ENCODE data around the gene TCEANC.
"Not testable (repeated sequence)": the region's sequence is repeated elsewhere in the genome, so short reads cannot be mapped to it uniquely, and the experiment has no call there.

Gene TCEANC
- 1.2 to 5.3 (median 3.4) reads per million in 18 experiments for total RNA-seq

DNA sequence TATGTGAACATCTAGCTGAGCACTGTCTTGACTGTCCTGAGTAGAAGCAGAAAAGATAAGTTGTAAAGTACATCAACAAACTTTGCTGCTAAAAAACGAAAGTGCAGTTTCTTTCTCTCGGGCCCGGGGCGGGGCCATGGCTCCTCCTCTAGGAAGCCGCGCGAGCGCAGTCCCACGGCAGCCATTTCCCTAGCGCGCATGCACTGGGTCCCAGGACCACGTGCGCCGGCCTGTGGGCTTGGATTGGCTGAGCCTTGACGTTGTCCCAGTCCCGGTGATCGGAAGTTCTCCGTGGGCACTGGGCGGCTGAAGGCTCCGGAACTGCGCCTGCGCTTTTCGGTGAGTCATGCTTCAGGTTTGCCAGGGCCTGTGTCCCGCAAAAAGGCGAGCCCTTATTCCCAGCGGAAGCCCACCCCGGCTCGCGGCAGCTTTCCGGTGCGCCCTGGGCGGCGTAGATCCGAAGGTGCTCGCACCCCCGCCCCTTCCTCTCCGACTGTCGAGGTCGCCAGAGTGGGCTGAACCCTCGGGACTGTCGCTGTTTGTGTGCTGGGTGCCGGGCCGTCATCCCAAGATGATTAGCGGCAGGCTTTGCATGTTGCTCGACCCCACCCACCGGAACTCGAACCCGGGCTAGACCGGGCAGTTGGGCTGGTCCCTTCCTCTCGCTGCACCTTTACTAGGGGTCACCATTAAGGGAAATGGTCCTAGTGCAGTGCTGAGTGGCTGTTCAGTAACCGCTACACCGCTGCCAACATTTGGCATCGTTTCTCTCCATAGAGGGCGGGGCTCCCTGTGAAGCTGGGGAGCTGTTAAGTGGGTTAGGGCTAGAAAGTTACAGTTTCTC lies at the start of gene TCEANC:
TSS of gene TCEANC (plus strand) at position 292 of the 844 bp plus-strand sequence. CDS start 9,368 bp downstream, outside the sequence.
- DNase-seq: peak; percentile 93 to 96

GRCh38 chrX:13605611-13606010 lies 47.3 kb upstream of the TCEANC start:
- no peak for DNase-seq

- no peak for DNase-seq
Measured at GRCh38 chrX:13607331-13607995, 45.5 kb upstream of the TCEANC start.

GRCh38 chrX:13607996-13608365 lies 45.0 kb upstream of the TCEANC start:
- DNase-seq: no peak

GRCh38 chrX:13614154-13614553 lies 38.8 kb upstream of the TCEANC start:
- DNase-seq: no peak

DNA sequence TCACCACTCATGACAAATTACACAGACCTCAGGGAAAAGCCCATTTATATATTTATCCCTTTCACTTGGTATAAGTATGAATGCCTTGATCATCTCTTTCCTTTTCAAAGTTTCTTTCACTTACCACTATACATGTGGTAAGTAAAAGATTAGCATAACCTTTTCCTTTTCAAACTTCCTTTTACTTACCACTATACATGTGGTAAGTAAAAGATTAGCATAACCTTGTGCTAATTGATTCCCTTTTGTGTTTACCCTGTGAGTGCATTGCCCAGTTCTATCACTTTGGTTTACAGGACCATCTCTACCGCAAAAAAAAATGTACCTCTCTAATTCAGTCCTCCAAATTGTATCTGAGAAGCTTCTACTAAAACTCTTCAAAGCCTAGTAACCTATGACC lies 32.7 kb upstream of the TCEANC start:
- DNase-seq: no peak

DNA sequence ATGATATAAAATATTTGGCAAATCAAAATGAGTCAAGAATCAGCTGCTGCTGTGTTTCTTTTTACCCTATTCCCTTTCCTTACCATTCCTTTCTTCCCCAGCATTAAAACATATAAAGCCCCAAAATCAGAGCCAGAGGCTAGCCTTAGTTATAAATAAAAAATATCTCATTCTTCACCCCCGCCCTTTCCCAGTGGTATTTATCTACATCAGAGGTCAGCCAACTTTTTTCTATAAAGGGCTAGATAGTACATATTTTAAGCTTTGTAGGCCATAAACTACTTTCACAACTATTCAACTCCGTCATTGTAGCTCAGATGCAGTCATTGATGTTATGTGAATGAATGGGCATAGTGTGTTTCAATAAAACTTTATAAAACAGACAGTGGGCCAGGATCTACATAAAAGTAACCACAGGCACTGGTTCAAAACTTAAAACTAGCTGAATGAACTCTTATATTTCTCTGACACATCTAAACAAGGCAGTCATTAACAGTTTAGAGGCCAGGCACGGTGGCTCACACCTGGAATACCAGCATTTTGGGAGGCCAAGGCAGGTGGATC lies 30.5 kb upstream of the TCEANC start:
- no peak for DNase-seq

DNA sequence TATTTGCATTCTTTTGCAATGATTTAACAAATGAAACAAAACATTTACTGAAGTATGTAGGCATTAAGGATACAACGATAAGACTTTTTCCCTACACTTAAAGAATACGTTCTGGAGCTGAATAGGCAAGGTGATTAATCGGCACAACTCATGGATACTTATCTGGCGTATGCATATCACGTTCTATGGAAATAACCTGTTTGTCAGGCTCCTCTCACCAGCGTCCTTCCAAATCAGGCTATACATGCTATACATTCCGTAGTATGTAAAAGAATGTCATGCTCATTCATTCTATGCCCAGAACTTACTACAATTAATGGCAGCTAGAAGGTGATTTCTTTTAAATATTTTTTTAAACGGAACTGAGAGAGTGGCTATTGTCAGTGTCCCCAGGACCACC lies 25.6 kb upstream of the TCEANC start:
- DNase-seq: no peak

DNA sequence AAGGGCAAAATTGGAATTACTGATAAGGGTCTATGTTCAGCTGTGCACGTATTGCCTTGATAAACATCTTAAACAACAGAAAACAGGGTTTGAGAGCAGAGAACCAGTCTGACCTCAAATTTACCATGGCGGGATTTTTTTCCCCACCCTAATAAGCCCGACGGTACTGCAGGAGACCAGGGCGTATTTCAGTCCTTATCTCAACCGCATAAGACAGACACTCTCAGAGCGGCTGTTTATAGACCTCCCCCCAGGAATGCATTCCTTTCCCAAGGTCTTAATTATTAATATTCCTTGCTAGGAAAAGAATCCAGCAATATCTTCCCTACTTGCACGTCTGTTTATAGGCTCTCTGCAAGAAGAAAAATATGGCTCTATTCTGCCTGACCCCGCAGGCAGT lies 15.7 kb upstream of the TCEANC start:
- DNase-seq: not testable (repeated sequence)

- no peak for DNase-seq
Measured at GRCh38 chrX:13638021-13638420, 14.9 kb upstream of the TCEANC start.

GRCh38 chrX:13638826-13639225 lies 14.1 kb upstream of the TCEANC start:
- no peak for DNase-seq

- DNase-seq: not testable (repeated sequence)
Measured at GRCh38 chrX:13641684-13642083, 11.3 kb upstream of the TCEANC start.

- DNase-seq: no peak
Measured at GRCh38 chrX:13645464-13646153, 7.3 kb upstream of the TCEANC start.

DNA sequence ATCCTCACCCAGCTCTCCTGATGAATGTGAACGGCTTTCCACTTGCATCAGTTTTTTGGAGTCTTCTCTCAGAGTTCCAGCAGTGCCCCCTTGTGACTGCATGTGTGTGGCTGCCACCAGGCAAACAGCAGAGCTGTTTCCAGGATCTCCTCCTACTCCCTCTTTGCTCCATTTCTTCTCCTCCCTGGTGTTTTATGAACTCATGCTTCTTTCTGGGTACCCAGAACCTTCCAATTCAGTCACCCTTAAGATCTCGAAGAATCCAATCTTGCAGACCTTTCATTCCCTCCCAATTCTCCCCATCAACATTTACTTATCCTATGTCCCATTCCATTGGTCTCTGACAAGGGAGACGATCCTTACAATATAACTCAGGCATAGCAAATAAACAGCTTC lies 6.8 kb upstream of the TCEANC start:
- peak in 1 of 2 donors; percentile 60 for DNase-seq

GRCh38 chrX:13647709-13648212 lies 5.2 kb upstream of the TCEANC start:
- DNase-seq: peak; percentile 56 to 88

GRCh38 chrX:13648336-13648735 lies 4.6 kb upstream of the TCEANC start:
- peak; percentile 28 to 32 for DNase-seq

- no peak for DNase-seq
Measured at GRCh38 chrX:13649838-13650237, 3.1 kb upstream of the TCEANC start.

DNA sequence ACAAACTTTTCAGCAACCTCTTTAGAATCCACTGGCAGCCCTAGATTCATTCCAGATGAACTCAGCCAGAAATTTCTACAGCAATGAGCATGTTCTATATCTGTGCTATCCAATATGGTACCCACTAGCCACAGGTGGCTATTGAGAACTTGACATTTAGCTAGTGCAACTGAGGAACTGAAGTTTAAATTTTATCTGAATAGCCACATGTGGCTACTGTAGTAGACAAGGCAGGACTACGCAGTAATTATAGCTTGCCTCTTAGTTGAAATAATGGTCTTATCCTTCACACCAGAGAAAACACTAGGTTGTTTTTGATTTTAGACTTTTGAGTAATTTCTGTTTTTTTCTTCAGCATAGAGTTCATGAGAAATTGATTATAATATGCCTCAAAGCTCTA lies 2.6 kb upstream of the TCEANC start:
- no peak for DNase-seq

DNA sequence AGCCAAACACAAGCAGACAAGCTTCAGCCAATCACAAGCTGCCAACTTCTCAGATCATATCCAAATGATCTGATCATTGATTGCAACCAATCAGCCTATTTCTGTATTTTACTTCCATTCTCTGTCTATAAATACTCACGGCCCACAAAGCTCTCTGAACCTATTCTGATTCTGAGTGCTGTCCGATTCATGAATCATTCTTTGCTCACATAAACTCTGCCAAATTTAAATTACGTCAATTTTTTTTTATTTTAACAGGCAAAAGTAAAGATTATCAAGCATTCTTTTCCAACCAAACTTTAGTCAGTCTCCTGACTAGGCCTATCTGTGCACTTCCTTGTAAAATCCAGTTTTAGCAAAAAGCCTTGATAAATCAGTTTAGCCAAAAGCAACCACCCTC lies 1.8 kb upstream of the TCEANC start:
- DNase-seq: no peak

GRCh38 chrX:13652287-13652793 lies 601 bp upstream of the TCEANC start:
- DNase-seq: no peak

DNA sequence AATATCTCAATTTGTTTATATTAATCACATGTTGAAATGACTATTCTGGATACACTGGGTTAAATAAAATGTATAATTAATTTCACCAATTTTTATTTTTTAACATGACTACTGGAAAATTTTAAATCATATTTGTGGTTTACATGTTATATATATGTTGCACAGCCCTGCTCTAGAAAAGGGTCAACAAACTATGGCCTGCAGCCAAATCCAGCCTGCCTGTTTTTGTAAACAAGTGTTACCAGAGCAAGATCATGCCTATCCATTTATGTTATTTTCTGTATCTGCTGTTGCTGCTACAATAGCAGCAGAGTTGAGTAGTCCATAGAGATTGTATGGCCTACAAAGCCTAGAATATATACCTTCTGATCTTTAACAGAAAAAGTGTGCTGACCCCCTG lies 1.2 kb downstream of the TCEANC start:
- no peak for DNase-seq

DNA sequence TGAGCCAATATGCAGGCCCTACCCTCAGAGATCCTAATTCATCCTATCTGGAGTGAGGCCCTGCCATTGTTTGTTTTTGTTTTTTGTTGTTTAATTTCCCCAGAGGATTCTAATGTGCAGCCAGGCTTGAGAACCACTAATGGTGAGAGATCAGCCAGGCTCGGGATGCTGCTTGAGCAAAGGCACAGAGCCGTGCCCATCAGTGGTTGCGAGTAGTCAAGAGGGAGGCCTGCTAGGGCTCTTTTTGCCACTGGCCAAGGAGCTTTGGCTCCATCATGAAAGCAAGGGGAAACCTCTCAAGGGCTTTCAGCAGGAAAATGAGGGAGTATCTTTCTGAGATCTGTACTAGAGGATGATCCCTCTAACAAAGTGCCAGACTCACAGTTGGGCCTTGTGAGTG lies 2.7 kb downstream of the TCEANC start:
- no peak for DNase-seq

DNA sequence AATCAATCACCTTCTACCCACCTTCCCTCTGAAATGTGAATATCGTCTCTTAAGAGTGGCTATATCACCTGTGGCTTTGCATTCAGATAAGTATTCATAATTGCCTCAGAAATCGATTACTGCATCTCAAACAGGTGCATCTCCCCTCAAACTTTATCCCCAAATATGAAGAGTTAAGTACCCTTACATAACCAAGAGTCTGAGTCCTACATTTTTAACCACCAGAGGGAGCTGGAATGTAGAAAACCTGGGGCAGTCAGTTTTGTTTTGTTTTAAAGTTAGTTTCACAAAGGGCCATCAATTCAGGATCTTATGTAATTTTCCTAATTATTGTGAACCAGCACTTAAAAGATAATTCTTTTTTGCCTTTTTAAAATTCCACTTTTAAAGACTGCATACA lies 5.7 kb downstream of the TCEANC start:
- peak; percentile 49 to 59 for DNase-seq

Data from inflammatory macrophage (primary cell).